Measurements from ENCODE around the gene RHO.

The RHO gene

DNA sequence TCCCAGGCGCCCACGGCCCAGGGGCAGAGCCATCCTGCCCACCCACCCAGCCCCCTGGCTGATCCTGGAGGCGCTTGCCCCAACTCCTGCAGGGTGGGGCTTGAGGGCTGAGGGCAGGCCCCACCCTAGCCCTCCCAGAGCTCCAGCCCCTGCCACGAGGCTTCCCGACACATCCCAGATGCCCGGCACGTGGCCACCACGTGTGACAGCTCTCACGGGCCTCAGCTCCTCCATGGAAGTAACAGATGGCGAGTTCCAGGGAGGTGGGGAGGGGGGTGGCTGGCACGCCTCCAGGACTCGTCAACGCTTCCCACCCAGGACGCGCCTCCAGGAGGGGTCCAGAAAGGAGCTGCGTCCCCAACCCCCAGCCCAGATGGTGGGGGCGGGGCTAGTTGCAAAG, 48.9 kb downstream of the RHO start:
- no peak for DNase-seq (ENCODE audit: low read depth)

DNA sequence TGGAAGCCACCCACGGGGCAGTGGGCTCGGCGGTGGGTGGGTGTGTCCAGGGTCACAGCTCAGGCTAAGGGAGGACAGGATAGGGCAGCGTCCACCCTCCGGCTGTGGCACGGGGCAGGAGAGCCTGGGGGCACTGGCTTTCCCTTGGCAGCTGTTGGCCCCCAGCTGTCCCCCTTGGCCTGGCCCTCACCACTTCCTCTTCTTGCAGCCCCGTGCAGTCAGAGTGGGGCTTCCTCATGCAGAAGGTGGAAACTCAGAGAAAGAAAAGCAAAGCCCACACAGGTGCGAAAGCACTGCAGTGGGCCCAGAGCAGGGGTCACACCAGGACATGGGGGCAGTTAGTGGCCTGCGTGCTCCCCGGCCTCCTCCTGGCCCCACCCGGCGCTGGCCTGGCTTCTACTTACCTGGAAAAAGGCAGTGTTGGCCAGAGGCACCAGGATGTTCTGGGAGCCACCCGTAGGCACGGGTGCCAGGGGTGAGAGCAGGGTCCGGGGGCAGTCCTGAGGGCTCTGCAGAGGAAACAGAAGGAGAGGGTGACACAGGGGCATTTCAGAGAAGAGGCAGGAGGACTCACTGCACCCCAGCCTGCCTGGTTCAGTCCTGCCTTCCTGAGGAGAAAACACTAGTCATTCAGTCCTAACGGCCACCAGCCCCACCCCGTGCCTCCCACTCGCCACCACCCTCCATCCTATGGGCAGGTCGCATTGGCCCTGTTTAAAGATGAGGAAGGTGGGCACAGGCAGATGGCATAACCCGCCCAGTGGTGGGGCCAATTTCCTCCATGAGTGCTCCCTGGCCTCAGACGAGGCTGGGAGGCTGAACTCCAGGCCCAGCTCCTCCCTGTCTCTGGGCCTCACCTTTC, 49.7 kb downstream of the RHO start:
- no peak for DNase-seq (ENCODE audit: low read depth)

DNA sequence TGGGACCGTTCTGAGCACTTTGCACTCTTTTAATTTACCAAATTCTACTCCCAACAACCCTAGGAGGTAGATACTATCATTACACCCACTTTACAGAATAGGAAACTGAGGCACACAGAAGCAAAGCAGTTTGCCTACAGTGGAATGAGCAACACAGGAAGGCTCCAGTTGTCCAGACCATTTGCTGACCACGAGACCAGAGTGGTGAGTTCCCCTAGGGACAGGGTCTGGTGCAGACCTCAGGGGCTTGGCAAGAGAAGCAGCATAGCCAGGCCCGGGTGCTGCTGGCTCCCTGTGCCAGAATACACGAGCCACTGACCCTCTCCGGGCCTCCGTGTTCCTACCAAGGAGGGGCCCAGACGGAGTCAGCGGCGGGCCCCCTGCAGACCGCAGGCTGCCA, 51.6 kb downstream of the RHO start:
- no peak for DNase-seq (ENCODE audit: low read depth)

DNA sequence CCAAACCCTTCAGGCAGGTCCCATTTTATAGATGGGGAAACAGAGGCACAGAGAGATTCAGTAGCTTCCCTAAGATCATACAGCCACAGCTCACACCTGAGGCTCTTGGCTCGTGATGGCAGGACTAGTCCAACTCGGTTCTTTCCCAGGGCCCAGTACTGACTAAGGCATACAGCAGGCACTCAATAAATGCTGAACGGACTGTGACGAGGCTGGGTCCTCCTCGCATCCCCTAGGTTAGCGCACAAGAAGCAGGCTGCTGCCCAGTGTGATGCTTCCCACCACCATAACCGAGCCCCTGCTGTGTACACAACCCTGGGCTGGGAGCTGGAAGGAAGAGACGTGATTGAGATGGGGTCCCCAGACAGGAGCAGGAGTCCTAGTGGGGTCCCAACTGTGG, 53.2 kb downstream of the RHO start:
- no peak for DNase-seq (ENCODE audit: low read depth)

DNA sequence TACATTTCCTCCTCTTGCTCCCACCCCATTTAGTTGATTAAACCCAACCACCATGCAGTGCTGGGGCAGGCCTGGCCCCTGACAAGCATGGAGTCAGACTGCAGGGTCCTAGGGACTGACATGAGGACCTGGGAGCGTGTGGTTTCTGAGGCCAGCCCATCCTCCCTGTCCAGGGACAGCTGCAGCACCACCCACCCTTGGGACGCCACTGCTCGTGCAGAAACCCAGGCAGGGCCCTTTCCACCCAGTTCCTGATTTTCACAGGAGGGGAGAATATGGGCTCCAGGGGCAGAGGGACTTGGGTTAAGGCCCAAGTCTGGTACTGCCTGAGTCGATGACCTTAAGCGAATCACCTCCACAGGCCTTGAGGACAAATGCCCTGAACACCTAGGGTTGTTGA, 54.4 kb downstream of the RHO start:
- no peak for DNase-seq (ENCODE audit: low read depth)

DNA sequence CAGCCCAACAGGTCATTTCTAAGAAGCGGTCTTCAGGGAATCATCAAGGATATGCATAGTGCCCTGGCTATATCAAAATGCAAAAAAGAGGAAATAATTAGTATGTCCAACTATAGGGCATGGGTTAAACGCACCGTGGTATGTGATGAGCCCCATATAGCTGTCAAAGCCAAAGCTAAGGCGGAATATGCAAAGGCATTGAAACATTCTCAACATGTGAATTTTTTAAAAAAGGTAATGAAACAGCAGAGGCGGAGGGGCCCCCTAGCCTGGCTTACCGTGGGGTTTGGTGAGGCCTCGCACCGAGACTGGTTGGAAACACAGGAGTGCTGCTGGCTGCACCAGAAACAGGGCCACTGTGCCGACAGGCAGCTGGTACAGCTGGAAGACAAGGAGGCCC, 54.9 kb downstream of the RHO start:
- no peak for DNase-seq (ENCODE audit: low read depth)

DNA sequence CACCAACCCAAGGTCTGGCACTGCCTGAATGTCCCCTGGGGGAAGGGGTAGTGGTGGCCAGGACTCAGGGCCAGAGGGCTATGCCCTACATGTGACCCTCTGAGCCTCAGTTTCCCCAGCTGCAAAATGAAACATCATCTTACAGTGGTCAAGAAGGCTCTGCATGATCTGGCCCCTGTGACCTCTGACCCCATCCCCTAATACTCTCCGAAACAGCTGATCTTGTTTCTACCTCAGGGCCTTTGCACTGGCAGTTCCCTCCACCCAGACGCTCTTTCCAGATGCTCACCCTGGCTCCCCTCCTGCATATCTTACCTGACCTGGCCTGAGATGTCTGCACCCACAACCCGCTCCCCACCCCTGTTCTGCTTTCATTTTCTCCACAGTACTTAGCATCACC, 56.2 kb downstream of the RHO start:
- DNase-seq (ENCODE audit: low read depth) = no peak
